HEK293 (cell line): ENCODE data around the gene GNB1.
A peak's percentile ranks its signal among the peaks of the same experiment; 100 is the strongest.

Source experiments
- ELK4 ChIP-seq: IDR thresholded peaks from 2 replicates; pipeline ENCODE4 v1.6.1; 2011; ENCODE audit warnings: mild to moderate bottlenecking, low read depth, low read length, borderline replicate concordance
- GLI2 ChIP-seq: fragments of 450-650 bp; formaldehyde crosslinking; IDR thresholded peaks from 2 replicates; pipeline ENCODE4; 2017; ENCODE audit warnings: missing biosample characterization, missing genetic modification characterization, low read depth, borderline replicate concordance
- HOXA7 ChIP-seq: sonication (generic); formaldehyde crosslinking; IDR thresholded peaks from 2 replicates; pipeline ENCODE4 v1.8.1; 2022; ENCODE audit warnings: missing genetic modification reagents, borderline replicate concordance
- MEIS1 ChIP-seq: sonication (generic); formaldehyde crosslinking; IDR thresholded peaks from 2 replicates; pipeline ENCODE4 v1.8.1; 2022; ENCODE audit warnings: missing genetic modification reagents, mild to moderate bottlenecking, borderline replicate concordance
- MYNN ChIP-seq: fragments of 450-650 bp; formaldehyde crosslinking; IDR thresholded peaks from 2 replicates; pipeline ENCODE4 v1.5.1; 2016; ENCODE audit warnings: missing biosample characterization, missing genetic modification characterization, borderline replicate concordance
- SALL2 ChIP-seq: fragments of 450-650 bp; formaldehyde crosslinking; IDR thresholded peaks from 2 replicates; pipeline ENCODE4 v1.5.0; 2017; ENCODE audit warnings: missing biosample characterization, mild to moderate bottlenecking, missing genetic modification characterization, borderline replicate concordance
- WT1 ChIP-seq: fragments of 450-650 bp; formaldehyde crosslinking; IDR thresholded peaks from 2 replicates; pipeline ENCODE4 v1.5.1; 2016; ENCODE audit warnings: missing biosample characterization, missing genetic modification characterization
- ZBTB21 ChIP-seq: fragments of 450-650 bp; formaldehyde crosslinking; IDR thresholded peaks from 2 replicates; pipeline ENCODE4 v1.5.1; 2017; ENCODE audit warnings: missing biosample characterization, missing genetic modification characterization
- ZFHX2 ChIP-seq: fragments of 450-650 bp; formaldehyde crosslinking; conservative IDR thresholded peaks from 2 replicates; pipeline ENCODE4 v1.5.1; 2016; ENCODE audit warnings: missing biosample characterization, missing genetic modification characterization
- ZFP41 ChIP-seq: fragments of 450-650 bp; formaldehyde crosslinking; IDR thresholded peaks from 2 replicates; pipeline ENCODE4 v1.5.1; 2016; ENCODE audit warnings: missing biosample characterization, missing genetic modification characterization, borderline replicate concordance
- ZFP69B ChIP-seq: fragments of 450-650 bp; formaldehyde crosslinking; IDR thresholded peaks from 2 replicates; pipeline ENCODE4 v1.5.1; 2016; ENCODE audit warnings: missing biosample characterization, missing genetic modification characterization
- ZNF133 ChIP-seq: fragments of 450-650 bp; formaldehyde crosslinking; IDR thresholded peaks from 2 replicates; pipeline ENCODE4 v1.5.1; 2016; ENCODE audit warnings: missing biosample characterization, missing genetic modification characterization
- ZNF184 ChIP-seq: fragments of 450-650 bp; IDR thresholded peaks from 2 replicates; pipeline ENCODE4 v1.5.1; 2018; ENCODE audit warnings: missing biosample characterization, mild to moderate bottlenecking, missing genetic modification characterization
- ZNF19 ChIP-seq: fragments of 450-650 bp; formaldehyde crosslinking; IDR thresholded peaks from 2 replicates; pipeline ENCODE4; 2016; ENCODE audit warnings: missing biosample characterization, missing genetic modification characterization, low read depth
- ZNF223 ChIP-seq: fragments of 450-650 bp; formaldehyde crosslinking; IDR thresholded peaks from 2 replicates; pipeline ENCODE4 v1.5.1; 2016; ENCODE audit warnings: missing biosample characterization, missing genetic modification characterization
- ZNF292 ChIP-seq: fragments of 450-650 bp; formaldehyde crosslinking; IDR thresholded peaks from 2 replicates; pipeline ENCODE4 v1.5.1; 2016; ENCODE audit warnings: low read depth, missing biosample characterization, missing genetic modification characterization, borderline replicate concordance
- ZNF391 ChIP-seq: fragments of 450-650 bp; formaldehyde crosslinking; IDR thresholded peaks from 2 replicates; pipeline ENCODE4 v1.5.1; 2016; ENCODE audit warnings: low read depth, missing biosample characterization, missing genetic modification characterization, borderline replicate concordance
- ZNF416 ChIP-seq: fragments of 450-650 bp; formaldehyde crosslinking; IDR thresholded peaks from 2 replicates; pipeline ENCODE4 v1.5.1; 2016; ENCODE audit warnings: missing biosample characterization, missing genetic modification characterization
- ZNF529 ChIP-seq: fragments of 450-650 bp; formaldehyde crosslinking; IDR thresholded peaks from 2 replicates; pipeline ENCODE4 v1.5.1; 2017; ENCODE audit warnings: missing genetic modification characterization, missing biosample characterization; ENCODE audit not compliant: insufficient replicate concordance
- ZNF555 ChIP-seq: fragments of 450-650 bp; formaldehyde crosslinking; conservative IDR thresholded peaks from 2 replicates; pipeline ENCODE4 v1.5.1; 2017; ENCODE audit warnings: missing biosample characterization, mild to moderate bottlenecking, missing genetic modification characterization, inconsistent platforms
- ZNF596 ChIP-seq: fragments of 450-650 bp; IDR thresholded peaks from 2 replicates; pipeline ENCODE4 v1.5.0; 2018; ENCODE audit warnings: missing biosample characterization, mild to moderate bottlenecking, missing genetic modification characterization, moderate library complexity
- ZNF621 ChIP-seq: fragments of 450-650 bp; formaldehyde crosslinking; IDR thresholded peaks from 2 replicates; pipeline ENCODE4 v1.5.1; 2017; ENCODE audit warnings: missing biosample characterization, missing genetic modification characterization
- ZNF629 ChIP-seq: fragments of 450-650 bp; formaldehyde crosslinking; IDR thresholded peaks from 2 replicates; pipeline ENCODE4 v1.5.1; 2017; ENCODE audit warnings: missing biosample characterization, missing genetic modification characterization
- ZNF654 ChIP-seq: fragments of 450-650 bp; formaldehyde crosslinking; IDR thresholded peaks from 2 replicates; pipeline ENCODE4 v1.5.1; 2016; ENCODE audit warnings: low read depth, missing biosample characterization, missing genetic modification characterization
- ZNF707 ChIP-seq: fragments of 450-650 bp; formaldehyde crosslinking; IDR thresholded peaks from 2 replicates; pipeline ENCODE4 v1.5.1; 2016; ENCODE audit warnings: missing biosample characterization, missing genetic modification characterization
- ZNF843 ChIP-seq: fragments of 450-650 bp; formaldehyde crosslinking; IDR thresholded peaks from 2 replicates; pipeline ENCODE4 v1.5.1; 2016; ENCODE audit warnings: missing biosample characterization, missing genetic modification characterization
- ZSCAN30 ChIP-seq: fragments of 450-650 bp; IDR thresholded peaks from 2 replicates; pipeline ENCODE4 v1.5.1; 2018; ENCODE audit warnings: missing biosample characterization, mild to moderate bottlenecking, missing genetic modification characterization, moderate library complexity
- ZSCAN4 ChIP-seq: fragments of 450-650 bp; formaldehyde crosslinking; IDR thresholded peaks from 2 replicates; pipeline ENCODE4 v1.5.1; 2017; ENCODE audit warnings: missing biosample characterization, missing genetic modification characterization
- TF ChIP-seq, protein P1 (sequence below): fragments of 450-650 bp; formaldehyde crosslinking; IDR thresholded peaks from 2 replicates; pipeline ENCODE4 v1.5.1; 2017; ENCODE audit warnings: missing biosample characterization, missing genetic modification characterization
- TF ChIP-seq, protein P2 (sequence below): fragments of 450-650 bp; formaldehyde crosslinking; IDR thresholded peaks from 2 replicates; pipeline ENCODE4 v1.5.1; 2016; ENCODE audit warnings: missing biosample characterization, missing genetic modification characterization
- TF ChIP-seq, protein P3 (sequence below): fragments of 450-650 bp; formaldehyde crosslinking; conservative IDR thresholded peaks from 2 replicates; pipeline ENCODE4 v1.5.1; 2016; ENCODE audit warnings: low read depth, missing biosample characterization, missing genetic modification characterization

Gene GNB1

DNA sequence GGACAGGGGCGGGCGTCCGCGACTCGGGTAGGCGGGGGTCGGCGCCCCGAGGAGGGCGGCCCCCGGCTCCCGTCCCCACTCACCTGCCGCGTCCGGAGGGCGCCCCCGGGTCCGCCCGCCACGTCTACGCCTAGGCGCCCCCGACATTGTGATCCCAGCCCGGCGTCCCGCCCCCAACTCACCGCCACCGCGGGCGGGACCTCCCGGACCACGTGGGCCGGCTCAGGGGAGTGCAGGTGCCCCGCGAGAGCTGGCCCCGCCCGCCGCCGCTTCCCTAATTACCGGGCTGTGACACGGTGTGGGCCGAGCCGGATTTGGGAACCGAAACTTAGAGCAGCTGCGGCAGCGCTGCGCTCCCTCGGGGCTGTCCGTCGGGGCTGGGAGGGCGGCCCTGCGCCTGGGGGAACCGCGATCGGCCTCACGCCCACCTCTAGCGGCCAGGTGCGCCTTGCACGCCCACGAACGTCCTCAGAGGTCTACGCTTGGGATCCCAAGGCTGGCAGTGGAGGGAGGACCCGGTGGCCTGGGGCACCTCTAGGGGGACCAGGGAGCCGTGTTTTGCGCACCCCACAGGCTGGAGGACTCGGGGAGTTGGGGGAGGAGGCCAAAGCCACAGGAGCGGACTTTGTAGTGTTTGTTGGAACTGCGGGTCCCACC, 112.1 kb downstream of the GNB1 start (continued):
- TF ChIP-seq ZFP41 (no peak), ZFP69B (tag by site-specific recombination) (peak; percentile 83; the same call in 1 of the 2 replicates), ZNF529 (no peak), ZNF292 (tag by site-specific recombination) (no peak), ZNF596 (no peak), ZNF133 (no peak), ZNF391 (peak; percentile 20; the same call in 1 of the 2 replicates), ELK4 (no peak), ZNF555 (tag by site-specific recombination) (no peak), ZNF629 (tag by site-specific recombination) (no peak), ZNF707 (tag by site-specific recombination) (no peak), ZNF654 (tag by site-specific recombination) (no peak), ZNF416 (no peak), MEIS1 (CRISPR knock-in tag) (no peak), ZFHX2 (tag by site-specific recombination) (peak; percentile 96), ZSCAN30 (tag by site-specific recombination) (no peak), GLI2 (tag by site-specific recombination) (no peak), ZSCAN4 (no peak), WT1 (tag by site-specific recombination) (peak; percentile 23; the same call in 1 of the 2 replicates), ZNF19 (no peak), ZBTB21 (no peak), HOXA7 (CRISPR knock-in tag) (no peak), MYNN (tag by site-specific recombination) (no peak), ZNF223 (tag by site-specific recombination) (0 out of 2 replicates have a peak, but pooled peaks have one; percentile 14), SALL2 (no peak), ZNF621 (tag by site-specific recombination) (no peak), ZNF184 (no peak), ZNF843 (tag by site-specific recombination) (peak; percentile 46)
- TF ChIP-seq, protein P1, sequence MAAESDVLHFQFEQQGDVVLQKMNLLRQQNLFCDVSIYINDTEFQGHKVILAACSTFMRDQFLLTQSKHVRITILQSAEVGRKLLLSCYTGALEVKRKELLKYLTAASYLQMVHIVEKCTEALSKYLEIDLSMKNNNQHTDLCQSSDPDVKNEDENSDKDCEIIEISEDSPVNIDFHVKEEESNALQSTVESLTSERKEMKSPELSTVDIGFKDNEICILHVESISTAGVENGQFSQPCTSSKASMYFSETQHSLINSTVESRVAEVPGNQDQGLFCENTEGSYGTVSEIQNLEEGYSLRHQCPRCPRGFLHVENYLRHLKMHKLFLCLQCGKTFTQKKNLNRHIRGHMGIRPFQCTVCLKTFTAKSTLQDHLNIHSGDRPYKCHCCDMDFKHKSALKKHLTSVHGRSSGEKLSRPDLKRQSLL (tag by site-specific recombination): no peak
- TF ChIP-seq, protein P2, sequence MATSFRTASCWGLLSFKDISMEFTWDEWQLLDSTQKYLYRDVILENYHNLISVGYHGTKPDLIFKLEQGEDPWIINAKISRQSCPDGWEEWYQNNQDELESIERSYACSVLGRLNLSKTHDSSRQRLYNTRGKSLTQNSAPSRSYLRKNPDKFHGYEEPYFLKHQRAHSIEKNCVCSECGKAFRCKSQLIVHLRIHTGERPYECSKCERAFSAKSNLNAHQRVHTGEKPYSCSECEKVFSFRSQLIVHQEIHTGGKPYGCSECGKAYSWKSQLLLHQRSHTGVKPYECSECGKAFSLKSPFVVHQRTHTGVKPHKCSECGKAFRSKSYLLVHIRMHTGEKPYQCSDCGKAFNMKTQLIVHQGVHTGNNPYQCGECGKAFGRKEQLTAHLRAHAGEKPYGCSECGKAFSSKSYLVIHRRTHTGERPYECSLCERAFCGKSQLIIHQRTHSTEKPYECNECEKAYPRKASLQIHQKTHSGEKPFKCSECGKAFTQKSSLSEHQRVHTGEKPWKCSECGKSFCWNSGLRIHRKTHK (tag by site-specific recombination): no peak
- TF ChIP-seq, protein P3, sequence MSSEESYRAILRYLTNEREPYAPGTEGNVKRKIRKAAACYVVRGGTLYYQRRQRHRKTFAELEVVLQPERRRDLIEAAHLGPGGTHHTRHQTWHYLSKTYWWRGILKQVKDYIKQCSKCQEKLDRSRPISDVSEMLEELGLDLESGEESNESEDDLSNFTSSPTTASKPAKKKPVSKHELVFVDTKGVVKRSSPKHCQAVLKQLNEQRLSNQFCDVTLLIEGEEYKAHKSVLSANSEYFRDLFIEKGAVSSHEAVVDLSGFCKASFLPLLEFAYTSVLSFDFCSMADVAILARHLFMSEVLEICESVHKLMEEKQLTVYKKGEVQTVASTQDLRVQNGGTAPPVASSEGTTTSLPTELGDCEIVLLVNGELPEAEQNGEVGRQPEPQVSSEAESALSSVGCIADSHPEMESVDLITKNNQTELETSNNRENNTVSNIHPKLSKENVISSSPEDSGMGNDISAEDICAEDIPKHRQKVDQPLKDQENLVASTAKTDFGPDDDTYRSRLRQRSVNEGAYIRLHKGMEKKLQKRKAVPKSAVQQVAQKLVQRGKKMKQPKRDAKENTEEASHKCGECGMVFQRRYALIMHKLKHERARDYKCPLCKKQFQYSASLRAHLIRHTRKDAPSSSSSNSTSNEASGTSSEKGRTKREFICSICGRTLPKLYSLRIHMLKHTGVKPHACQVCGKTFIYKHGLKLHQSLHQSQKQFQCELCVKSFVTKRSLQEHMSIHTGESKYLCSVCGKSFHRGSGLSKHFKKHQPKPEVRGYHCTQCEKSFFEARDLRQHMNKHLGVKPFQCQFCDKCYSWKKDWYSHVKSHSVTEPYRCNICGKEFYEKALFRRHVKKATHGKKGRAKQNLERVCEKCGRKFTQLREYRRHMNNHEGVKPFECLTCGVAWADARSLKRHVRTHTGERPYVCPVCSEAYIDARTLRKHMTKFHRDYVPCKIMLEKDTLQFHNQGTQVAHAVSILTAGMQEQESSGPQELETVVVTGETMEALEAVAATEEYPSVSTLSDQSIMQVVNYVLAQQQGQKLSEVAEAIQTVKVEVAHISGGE: 0 out of 2 replicates have a peak, but pooled peaks have one; percentile 17
